Activated T-helper 1 cell treated with anti-CD3 and anti-CD28 coated beads, Interleukin-2, amount 50 U/mL, for 16 hours (primary cell): ENCODE data around the gene ADAM22.

Experiments used
- DNase-seq, 2 donors: peaks; one replicate each; pipeline ENCODE4 v3.0.0-alpha.2; 2020; ENCODE audit warnings: low read depth in 1 of 2, low spot score in 1 of 2

The ADAM22 gene

DNA sequence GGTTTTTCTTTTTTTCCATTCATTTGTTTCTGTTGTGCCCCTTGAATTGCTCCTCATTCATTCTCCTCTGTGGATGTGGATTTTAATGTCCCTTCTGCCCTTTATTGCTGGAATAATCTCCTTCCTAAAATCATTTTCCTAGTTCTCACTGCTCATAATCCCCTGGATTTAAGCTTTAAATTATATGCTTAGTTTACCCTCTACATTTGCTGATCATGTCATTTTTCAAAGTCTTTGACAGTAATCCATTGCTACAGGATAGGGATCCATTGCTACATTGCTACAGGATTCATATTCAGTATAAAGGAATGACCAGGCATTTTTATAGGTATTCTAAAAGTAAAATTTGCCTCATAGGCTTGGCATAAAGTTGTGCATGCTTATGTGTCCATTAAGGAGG lies 14.3 kb downstream of the ADAM22 start:
- no peak for DNase-seq

DNA sequence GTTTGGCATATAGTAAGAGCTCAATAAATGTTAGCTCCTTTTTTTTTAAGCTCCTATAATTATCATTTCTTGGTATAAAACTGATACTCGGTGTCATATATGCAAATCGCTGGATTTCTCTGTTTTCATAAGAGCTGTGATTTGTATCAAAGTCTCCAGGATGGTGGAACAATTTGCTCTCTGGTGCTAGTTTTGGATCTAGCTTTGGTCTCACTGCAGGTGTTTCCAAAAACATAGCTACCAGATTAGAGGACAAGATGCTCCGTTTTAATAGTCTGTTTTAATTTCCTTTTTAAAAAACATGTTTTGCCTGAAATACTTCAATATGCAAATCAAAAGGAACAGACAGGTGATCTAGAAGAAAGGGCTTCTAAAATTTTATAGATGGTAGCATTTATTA lies 25.3 kb downstream of the ADAM22 start:
- DNase-seq: no peak

DNA sequence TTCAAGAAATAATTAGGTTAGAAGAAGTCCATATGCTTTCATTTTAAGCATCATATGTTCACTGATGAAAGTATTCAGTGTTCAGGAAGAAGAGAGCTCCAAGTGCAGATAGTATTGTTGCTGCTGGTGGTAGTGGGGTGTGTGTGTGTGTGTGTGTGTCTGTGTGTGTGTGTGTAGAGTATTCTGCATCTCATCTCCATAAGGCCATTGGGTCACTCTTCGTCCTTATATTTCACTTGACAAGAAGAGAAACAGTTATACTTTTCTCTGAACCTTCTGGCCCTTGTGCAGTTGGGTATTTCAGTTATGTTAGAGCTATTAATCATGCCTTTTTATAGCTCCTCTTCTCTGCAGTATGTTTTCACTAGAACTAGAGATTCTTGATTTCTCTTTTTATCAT lies 26.2 kb downstream of the ADAM22 start:
- DNase-seq: no peak

DNA sequence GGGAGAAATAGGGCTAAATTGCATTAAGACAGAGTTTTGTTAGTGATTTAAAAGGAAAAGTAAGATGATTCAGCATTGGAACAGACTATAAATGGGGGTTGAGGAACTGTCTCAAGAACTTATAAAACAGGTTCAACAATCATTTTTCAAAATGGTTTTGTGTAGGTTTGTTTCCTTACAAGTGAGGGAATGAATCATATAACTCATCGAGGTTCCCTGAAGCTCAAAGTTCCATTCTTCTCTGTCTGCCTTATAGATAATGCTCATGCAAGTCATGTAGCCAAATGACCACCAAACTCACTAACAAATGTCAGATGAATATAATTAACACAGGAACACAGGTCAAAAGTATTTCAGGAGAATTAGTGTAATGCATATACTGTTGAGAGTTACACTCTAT lies 27.7 kb downstream of the ADAM22 start:
- no peak for DNase-seq

DNA sequence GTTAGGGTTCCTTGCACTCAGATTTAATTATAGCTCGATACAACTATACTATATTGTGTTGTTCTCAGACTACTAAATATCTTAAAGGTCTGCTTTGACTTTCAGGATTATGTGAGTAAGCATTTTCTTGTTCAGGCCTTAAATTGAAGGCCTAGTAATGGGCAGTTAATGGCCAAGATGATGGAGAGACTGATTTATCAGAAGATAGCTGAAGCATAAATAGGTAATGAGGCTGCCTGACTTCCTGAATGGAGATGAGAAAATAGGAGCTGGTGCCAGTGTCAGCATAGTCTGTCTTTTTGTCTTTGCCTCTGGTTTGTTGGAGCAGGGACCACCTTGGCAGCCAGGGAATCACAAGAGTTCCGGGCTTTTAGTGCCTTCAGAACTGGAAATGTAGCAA lies 32.2 kb downstream of the ADAM22 start:
- DNase-seq: no peak

DNA sequence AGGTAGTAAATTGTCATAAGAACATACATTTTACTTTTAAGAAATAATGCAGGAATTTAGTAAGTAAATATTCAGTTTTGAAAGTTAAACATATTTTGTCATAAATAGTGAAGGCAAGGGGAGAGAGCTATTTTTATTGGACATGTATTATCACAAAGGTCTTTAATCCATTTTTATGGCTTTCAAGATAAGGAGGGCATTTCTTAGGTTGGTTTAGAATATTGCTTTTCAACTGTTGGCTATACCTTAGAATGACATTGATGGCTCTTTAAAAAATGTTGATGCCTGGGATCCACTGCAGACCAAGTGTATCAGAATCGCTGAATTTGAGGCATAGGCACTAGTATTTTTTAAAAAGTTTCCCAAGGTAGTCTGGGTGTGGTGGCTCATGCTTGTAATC lies 34.0 kb downstream of the ADAM22 start:
- DNase-seq: no peak

DNA sequence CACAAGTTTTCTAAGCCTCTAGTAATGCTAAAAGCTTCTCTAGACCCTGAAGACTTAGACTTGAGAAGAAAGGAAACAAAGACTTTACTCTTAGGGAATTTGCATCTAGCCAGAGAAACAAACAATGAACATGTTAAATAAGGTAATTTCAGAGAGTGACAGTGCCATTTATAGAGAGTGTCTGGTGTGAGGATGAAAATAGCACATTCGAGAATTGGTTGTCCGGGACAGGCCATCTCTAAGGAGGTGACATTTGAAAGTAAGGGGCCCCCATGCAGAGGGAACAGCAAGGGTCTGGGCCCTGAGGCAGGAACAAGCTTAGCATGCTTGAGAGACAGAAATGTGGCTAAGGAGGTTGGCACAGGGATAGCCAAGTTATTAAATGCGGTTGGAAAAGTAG lies 48.1 kb downstream of the ADAM22 start:
- no peak for DNase-seq

DNA sequence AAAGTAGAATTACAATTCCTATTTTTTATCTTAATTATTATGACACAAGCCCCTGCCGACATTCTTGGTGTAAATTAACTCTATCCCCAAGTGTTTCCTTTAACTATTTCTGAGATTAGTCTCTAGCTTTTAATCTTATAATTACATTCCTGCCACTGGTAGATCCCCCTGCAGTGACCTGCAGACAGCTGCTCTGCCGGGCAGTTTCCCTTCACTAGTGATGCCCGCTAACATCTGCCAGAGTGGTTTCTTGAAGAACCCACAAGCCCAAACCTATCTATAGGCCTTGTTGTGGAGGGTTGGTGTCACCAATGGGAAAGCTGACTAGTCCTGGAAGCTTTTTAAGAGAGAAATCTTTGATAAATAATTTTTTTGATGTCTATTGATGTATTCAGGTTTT lies 50.0 kb downstream of the ADAM22 start:
- no peak for DNase-seq

DNA sequence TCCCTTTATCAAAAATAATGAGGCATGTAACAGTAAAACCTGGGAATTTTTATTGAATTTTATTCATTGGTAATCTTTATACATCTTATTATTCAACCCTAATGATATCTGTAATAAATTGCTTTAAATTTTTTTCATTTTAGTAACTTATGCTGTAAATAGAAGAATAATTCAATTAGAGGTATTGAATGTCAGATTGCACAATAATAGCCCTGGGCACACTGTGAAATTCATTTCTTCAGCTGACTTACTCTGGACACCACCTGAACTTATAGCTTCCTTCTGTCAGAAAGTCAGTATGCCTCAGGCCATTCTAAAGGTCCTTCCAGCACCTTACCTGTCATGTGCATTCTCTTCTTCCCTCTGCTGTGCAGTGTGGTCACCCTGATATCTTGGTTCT lies 59.2 kb downstream of the ADAM22 start:
- DNase-seq: no peak

DNA sequence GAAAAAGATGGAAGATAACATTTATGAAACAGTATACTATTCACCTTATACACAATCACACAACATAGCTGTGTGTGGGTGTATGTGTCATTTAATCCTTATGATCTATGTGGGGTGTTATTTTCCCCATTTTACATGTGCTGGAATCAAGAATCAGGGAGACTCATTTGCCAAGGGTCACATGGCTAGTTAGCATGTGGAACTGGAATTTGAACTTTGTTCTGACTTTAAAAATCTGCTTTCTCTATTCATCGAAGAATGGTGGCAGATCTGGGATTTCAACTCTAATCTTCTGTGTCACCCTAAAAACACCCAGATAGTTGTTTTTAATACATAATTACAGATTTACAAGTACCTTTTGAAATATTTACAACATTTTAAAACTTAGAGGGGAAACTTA lies 65.2 kb downstream of the ADAM22 start:
- DNase-seq: no peak

DNA sequence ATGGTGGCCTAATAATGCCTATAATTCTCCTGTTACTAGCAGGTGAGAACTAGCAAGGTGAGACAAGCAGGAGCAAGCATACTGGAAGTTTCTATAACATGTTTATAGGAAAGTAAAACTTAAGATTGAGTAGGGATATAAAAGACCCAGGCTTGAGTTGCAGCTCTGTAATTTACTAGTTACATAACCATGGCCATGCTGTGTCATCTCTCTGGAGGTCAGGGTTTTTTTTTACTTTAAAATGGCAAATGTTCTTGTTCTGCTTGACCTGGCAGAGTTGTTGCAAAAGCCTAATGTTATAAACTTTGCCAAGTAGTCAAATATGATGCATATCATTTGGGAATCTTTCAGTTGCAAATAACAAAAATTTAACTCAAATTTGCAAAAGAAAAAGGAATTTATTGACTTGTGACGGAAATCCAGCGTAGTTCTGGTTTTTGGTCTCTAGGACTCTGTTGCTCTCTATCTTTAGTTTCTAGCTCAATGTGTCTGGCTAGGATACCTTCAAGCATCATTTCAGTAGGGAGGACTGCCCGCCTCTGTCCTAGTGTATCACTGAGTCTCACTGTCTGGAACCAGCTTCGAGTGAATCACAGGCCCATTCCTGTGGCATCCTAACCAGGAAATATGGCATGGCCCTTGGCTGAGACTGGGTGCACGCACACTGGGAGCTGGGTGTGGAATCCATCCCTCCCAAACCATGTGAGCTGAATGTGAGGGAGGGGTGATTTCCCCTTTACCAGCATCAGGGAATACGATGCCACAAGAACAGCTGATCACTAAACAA lies 67.9 kb downstream of the ADAM22 start:
- DNase-seq: no peak

DNA sequence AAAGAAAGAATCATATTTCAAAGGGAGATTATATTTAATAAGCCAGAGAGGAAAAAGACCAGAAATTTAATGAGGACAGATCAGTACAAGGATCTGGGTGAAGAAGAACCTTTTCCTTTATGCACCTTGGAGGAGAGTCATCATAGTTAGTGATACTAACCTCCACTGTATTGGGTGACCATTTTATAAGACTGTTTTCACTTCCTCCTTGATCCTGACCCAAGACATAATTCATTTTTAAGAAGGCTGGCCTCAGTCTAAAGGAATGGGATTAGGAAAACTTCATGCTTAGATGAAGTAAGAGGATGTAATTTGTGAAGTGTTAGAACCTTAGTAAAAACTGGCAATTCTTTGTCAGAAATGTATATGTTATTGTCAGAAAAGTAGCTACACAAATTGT lies 68.6 kb downstream of the ADAM22 start:
- no peak for DNase-seq

DNA sequence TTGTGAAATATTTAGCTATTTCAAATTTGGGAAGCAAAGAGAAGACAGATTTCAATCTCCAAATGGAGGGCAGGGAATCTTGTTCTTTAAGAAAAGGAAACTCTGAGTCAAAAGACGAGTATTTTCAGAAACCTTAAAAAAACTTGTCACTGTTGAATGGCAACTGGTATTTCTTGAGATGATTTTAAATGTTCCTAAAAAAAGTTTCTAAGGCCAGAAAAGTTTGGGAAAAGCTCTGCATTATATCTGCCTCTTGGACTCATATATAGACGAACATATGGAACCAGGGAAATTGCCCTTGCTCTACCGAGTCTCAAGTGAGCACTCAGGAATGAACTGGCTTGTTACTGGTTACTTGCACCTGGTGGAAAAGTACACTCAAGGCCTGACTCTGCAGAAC lies 69.5 kb downstream of the ADAM22 start:
- DNase-seq: no peak

DNA sequence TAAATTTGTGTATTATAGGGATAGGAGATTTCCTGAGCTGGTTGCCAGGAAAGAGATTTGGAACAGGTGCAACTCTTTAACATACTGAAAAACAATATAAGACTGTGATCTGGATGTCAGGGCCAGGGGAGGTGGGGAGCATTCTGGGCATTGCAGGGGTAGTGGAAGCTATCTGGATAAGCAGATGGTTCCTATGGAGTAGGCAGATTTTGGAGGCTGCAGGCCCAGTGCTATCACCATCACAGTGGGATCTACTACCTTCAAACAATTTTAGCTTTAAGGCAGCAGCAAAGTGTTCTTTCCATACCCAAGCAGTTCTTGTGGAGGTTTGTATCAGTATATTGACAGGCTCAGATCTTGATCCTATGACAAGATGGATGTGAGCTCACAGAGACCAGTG lies 71.1 kb downstream of the ADAM22 start:
- no peak for DNase-seq

DNA sequence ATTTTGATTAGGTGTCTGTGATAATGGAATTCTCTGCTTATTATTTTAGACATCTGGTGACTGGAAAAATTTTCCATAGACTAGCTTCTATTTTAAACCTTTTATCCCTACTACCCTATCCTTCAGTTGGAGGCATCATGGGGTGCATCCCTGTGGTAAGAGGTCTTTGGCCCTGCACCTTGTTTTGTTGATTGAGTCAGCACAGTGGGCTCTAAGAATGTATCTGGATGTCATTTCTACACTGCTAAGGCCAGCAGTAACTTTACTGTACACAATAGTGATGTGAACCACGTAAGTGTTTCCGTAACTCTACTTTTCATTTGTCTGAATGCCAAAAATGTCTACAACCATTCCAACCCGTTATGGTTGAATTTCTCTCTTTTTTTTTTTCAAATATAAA lies 75.6 kb downstream of the ADAM22 start:
- DNase-seq: no peak

DNA sequence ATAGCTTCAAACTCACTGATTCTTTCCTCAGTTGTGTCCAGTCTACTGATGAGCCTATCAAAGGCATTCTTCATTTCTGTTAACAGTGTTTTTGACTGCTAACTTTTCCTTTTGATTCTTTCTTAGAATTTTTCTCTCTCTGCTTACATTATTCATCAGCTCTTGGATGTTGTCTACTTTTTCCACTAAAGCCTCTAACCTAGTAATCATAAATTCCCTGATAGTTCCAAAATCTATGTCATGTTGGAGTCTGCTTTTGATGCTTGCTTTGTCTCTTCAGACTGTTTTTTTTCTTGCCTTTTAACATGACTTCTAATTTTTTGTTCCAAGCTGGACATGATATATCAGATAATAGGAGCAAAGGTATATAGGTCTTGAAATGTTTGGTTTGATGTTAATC lies 78.0 kb downstream of the ADAM22 start:
- no peak for DNase-seq

DNA sequence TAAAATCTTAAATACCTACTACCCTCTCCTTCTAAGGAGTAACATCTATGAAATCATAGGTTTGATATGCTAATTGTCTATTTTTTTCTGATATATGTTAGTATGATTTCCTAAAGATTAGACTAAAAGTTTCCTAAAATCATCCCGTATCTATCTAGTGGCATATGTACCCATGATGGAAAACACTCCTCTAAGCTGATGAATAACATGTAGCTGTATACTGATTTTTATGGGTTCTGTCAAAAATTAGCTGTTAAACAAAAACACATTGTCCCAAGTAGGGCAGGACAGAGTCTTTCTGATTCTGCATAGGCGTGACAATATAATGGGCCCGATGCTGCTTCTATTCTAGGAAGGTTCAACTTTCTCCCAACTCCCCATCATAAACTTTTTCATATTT lies 79.9 kb downstream of the ADAM22 start:
- no peak for DNase-seq

DNA sequence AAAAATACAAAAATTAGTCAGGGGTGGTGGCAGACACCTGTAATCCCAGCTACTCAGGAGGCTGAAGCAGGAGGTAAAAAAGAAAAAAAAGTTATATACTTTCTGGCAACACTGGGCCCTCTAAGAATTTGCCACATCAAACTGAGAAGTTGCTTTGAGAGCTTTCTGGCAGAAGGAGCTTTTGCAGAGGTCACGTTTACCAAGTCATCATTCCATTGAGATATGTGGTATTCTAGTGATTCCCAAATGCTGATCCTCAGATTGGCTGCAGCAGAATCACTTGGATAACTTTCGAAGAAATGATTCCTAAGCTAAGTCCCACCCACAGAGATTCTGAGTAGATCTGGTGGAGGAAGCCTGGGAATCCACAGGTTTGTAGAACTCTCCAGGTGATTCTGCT lies 80.5 kb downstream of the ADAM22 start:
- no peak for DNase-seq

DNA sequence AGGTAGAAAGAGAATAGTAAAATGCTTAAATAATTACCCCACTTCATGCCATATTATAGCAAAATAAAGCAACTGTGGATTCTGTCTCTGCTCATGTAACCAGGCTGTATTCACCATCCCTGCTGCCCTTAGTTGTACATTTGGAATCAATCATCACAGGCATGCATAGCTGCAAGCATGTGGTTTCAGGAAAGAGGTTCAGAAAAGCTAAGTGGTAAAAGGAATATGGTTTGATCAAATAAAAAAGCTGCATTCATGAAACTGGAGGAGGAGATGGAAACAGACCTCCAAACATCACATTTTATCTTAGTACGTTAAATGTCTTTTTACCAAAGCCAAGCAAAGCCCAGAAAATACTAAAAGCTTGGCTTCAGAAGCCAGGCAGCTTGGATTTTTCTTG lies 81.3 kb downstream of the ADAM22 start:
- no peak for DNase-seq

DNA sequence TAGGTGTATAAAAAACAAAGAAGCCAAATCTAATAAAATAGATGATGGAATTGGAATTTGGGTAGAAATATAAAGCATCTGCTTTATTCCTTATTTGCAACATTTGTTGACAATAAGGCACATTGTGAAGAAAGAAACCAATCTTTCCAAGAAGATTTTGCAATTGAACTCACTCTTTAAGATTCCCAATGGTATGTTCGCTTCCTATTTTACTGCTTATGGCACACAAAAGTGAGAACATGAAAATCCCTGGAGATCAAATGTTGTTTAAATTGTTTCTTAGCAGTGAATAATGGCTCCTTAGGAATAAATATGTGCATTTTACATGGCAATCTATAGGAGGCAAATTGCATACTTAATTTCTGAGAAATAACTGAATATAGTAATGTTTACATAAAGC lies 84.5 kb downstream of the ADAM22 start:
- DNase-seq: no peak

DNA sequence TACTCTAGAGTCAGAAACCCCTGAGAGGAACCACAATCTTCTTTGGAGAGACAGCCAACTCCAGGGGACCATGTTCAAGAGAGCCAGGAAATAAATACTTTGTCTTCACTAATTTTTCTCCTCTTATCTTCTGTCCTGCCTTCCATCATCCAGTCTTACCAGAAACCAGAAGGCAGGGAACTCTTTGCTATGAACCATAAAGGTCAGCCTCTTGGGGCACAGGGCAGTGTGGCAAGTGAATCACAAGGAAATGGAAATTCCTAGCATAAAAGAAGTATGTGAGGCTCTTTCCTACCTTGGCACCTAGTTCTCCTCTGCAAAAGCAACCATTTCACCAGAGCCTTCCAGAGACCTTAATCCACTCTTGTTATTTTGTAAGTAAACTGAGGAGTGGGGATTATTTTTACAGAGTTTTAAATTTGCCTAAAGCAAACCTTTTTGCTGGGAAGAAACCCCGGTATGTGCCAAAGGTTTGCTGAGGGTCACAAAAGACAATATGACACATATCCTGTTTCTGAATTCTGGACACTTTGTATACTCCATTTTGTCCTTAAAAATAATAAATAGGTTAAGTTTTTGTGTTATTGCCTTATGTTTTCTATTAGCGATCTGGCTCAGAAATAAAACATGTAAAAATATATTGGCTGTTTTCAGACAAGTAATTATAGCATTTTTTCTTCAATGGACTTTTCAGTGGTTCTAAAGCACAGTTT lies 87.1 kb downstream of the ADAM22 start:
- no peak for DNase-seq

DNA sequence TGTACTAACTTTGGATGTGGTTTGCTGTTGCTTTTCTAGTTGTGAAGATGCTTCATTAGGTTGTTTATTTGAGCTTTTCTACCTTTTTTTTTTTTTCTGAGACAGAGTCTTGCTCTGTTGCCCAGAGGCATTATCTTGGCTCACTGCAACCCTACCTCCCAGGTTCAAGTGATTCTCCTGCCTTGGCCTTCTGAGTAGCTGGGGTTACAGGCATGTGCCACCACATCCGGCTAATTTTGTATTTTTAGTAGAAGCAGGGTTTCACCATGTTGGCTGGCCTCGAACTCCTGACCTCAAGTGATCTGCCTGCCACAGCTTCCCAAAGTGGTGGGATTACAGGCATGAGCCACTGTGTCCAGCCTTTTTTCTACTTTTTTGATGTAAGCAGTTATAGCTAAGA lies 93.7 kb downstream of the ADAM22 start:
- DNase-seq: no peak

DNA sequence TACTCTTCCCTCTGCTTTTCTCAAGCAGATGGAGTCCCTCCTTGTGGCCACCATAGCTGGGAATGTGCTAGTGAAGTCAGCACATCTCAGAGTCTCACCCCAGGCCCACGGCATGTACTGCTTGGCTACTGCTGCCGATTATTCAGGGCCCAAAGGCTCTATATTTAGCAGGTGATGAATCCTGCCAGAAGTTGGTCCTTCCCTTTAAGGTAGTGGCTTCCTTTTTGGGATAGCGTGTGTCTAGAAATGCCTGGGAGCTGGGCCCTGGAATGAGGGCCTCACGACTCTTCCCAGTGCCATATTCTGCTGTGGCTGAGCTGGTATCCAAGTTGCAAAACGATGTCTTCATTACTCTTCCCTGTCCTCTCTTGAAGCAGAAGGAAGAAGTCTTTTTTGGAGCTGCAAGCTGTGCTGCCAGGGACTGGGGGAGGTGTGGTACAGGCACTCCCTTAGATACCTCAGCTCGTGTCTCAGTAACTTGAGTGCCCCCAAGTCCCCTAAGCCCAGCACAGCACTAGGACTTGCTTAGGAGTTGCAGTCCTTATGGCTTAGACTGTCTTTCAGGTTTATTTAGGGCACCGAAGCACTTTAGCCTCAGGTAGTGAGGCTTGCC lies 100.1 kb downstream of the ADAM22 start:
- DNase-seq: no peak
